Measurements from ENCODE around the gene SGCD.
"Not testable (repeated sequence)": the region's sequence is repeated elsewhere in the genome, so short reads cannot be mapped to it uniquely, and the experiment has no call there.

Gene SGCD

GRCh38 chr5:156664832-156665231, 337.9 kb downstream of the SGCD start:
- not testable (repeated sequence) for DNase-seq

DNA sequence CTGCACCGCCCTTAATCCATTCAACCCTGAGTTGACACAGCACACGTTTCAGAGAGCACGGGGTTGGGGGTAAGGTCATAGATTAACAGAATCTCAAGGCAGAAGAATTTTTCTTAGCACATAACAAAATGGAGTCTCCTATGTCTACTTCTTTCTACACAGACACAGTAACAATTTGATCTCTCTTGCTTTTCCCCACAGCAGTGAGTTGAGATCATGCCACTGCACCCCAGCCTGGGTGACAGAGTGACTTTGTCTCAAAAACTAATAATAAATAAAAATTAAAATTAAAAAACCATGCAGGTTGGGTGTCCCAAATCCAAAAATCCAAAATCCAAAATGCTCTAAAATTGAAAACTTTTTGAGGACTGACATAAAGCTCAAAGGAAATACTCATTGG, 339.7 kb downstream of the SGCD start:
- DNase-seq: not testable (repeated sequence)

- DNase-seq: no peak
Observed at GRCh38 chr5:156667616-156668015, 340.7 kb downstream of the SGCD start.

DNA sequence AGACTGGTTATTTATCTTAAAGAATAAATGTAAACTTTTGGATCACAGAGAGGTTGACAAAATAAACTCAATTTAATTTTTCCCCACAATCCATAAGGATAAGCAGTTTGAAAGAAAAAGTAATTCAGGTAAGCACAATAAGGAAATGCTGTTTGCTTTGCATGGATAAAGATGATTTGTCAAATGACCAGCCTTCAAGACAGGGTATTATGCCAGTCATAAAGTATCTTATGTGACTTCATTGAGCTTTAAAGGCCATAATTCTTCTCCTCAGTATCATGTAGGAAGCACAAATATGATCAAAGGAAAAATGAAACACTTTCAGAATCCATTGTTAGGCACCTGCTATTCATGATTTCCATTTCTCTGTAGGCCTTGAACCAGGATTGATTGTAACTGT, 342.5 kb downstream of the SGCD start:
- no peak for DNase-seq

- DNase-seq: no peak
Observed at GRCh38 chr5:156670615-156671014, 343.7 kb downstream of the SGCD start.

DNA sequence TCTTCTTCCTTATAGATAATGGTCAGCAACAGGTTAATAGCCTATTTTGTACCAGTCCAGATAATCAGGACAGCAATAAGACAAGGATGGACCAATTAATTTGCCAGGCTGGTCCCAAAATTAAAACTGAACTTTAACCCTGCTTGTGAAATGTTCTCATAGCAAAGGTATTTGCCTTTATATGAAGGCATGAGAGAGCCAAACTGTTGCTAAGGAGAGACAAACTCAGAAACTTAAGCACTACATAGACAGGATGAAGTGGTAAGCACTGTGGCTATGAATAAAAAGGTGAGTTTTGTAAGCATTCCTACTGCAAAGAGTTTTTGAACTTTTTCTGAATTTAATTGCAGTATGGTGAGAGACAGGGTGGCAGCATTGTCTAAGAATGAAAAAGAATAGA, 348.4 kb downstream of the SGCD start:
- DNase-seq: peak; percentile 14

DNA sequence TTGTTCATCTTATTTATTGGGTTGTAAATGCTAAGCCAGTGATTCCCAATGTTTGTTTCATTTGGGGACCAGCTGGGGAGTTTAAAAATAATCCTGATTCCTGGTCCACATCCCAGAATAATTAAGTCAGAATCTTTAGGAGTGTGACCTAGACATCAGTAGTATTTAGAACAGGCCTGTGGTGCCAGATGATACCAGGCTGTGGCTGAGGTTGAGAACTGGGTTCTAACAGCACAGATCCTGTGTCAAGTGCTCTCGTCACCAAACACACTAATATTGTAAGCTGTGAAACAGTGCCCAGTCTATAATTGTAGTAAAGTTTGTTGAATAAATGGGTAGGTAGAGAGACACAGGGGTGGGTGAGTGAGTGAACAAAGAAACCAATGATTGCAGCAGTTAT, 351.0 kb downstream of the SGCD start:
- DNase-seq: no peak

DNA sequence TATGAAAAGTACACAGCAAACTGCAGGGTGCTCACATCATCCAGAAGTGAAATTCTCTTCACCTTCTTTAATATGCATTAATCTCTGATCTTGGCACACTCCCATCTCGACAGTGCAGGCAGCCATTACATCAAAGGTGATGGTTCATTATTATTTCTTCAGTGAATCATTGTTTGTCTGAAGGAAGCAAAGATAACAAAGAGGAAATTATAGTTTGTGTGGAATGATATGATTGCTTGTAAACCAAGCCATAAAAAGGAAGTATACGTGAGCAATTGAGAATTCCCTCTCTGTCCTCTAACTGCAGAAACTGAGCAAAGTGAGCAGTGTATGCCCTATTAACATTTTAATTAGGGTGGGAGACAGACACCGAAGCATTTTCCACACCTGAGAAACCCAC, 351.5 kb downstream of the SGCD start:
- DNase-seq: no peak

DNA sequence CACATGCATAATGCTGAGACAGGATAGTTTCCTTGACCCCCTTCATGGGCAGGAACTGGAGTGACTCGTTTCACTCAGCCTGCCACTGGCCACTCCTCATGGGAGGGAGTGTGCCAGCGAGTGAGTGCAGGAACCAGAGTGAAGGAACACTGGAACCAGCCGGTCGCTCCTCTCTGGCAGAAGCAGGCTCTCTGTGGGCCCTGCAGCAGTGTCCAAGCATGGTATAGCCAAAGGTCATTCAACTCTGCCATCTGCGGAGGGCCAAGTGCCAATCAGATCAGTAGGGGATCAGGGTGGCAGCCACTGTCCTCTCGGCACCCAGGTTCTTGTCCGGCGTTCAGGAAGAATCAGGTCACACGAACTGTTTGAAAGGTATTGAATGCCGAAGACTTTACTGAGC, 353.9 kb downstream of the SGCD start:
- no peak for DNase-seq

- no peak for DNase-seq
Observed at GRCh38 chr5:156681265-156681664, 354.3 kb downstream of the SGCD start.

GRCh38 chr5:156682971-156683370, 356.0 kb downstream of the SGCD start:
- DNase-seq: no peak

GRCh38 chr5:156683509-156683908, 356.5 kb downstream of the SGCD start:
- no peak for DNase-seq

GRCh38 chr5:156684216-156684615, 357.3 kb downstream of the SGCD start:
- no peak for DNase-seq

DNA sequence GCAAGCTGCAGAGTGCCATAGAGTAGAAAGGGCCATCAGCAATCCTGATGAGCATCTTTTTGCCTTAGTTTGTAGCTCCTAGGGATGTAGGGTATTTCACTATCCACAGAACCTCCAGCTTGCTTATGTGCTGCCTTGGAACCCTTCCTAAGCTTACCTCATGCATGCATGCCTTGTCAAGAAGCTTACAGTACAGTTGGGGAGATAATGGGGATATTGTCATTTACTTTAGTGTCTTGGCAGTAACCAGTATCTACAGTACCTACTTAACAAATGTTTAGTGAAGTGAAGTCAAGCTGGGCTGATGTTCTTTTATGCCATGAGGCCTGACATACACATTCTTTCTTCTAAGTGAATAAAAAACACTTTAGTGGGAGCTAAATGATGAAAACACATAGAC, 358.5 kb downstream of the SGCD start:
- no peak for DNase-seq

GRCh38 chr5:156686380-156686779, 359.4 kb downstream of the SGCD start:
- DNase-seq: no peak

DNA sequence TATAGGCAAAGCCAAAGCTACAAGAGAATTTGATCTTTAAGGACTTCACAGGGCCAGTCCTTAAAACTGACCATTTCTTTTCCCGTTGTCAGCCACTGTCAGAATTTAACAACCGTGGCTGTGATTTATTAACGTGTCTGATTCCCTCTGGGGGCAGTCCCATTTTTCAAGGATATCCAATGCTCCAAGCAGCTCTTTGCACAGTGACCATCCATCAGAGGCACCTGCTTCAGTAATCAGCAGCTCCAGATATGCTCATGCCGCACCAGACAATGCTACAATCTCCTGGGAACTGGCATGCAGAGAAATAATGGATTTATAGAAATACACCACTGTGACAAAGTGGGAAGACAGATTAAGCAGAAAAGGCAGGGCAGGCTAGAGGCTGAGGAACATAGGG, 359.8 kb downstream of the SGCD start:
- DNase-seq: peak; percentile 68

DNA sequence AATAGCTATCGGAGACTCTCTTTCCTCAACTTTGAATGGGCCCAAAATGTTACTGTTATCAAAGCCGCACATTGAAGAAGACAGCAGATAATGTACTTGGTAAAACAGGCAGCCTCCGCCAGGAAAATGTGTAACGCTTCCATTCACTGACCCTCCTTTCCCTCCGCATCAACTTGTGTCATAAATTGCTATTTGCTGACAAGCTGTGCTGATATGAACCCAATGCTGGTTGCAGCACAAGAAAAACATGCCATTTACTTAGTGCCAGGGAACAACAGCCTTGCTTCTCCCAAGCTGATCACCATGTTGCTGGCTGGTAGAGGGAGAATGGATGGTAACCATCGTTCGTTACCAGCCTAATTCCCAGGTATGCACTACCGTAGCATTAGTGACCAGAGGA, 360.6 kb downstream of the SGCD start:
- DNase-seq: peak; percentile 20

DNA sequence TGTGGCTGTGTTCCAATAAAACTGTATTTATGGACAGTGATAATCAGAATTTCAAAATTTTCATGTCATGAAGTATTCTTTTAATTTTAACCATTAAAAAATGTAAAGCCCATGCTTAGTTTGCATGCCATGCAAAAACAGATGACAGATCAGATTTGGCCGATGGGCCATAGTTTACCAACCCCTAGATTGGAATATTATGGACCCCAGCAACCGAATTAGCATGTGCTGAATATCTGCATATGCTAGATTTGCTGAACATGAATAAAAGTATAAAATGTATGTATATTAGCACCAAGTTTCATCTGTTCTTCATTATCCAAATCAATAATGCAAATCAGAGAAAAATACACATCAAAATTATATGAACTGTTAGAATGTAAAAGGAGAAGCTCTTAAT, 364.6 kb downstream of the SGCD start:
- no peak for DNase-seq

DNA sequence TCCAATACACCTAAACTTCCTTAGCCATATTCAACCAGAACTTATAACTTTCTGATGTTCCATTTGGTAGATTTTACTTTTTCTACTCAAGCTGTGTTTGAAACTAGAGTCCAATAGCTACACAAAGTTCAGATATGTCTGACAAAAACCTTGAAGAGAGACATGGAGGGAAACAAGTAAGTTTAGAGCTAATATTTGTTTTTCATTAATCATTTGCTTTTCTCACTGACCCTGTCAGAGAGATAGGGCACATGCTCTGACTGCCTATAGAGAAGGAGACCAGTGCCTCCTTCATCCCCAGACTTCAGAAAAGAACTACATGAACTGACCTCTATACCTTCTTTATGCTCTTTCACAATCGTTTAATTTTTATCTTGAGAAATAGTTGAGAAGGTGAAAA, 366.1 kb downstream of the SGCD start:
- DNase-seq: no peak

DNA sequence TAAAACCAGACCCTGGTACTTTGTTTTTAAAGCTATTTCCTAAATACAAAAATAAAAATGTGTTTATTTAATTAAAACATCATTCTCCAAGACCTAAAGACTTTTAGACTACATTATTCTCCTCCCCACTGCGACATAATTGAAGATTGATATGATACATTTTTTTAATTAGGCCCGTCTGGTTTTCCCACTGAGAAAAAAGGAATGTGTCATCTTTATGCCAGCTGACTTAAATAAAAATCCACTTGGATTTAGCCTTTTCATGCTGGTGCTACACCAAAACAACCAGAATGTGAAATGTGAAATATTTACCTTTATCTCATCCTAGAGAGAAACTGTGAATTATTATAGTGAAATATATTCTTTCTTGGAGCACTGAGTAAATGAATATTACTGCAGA, 367.6 kb downstream of the SGCD start:
- DNase-seq: no peak

DNA sequence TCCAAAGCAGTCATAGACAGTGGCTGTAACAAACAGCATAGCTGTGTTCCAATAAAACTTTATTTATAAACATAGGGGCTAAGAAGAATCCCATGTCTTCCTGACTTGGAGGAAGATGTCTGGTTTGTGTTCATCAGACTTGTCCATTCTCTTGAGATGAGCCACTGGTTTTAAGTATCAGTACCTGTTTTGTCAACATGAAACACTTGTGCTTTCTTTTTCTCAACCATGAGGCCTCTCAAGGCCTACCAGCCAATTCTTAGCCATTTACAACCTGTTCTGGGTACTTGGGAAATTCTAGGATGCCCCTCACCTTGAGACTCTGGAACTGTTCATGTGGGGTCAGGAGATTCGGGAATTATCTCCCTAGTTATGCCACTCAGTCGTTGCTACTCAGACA, 368.8 kb downstream of the SGCD start:
- no peak for DNase-seq

GRCh38 chr5:156698323-156698722, 371.4 kb downstream of the SGCD start:
- no peak for DNase-seq

DNA sequence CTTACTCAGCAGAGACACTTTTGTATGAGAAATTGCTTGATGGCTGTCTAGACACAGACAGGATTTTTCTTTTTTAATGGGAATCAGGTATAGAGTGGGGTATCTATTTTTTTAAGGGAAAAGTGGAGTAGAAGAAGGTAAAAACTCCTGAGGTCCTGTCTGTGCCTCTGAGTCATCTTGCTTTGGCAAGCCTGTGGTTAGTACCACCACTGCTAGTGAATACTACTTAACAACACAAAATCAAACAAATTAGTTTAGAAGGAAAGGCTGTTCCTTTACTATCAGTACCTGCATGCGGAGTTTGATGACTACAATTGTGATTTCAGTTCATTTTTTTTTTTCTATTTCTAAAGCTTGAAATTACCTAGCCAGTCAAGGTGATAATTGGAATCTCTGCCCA, 372.2 kb downstream of the SGCD start:
- DNase-seq: no peak

DNA sequence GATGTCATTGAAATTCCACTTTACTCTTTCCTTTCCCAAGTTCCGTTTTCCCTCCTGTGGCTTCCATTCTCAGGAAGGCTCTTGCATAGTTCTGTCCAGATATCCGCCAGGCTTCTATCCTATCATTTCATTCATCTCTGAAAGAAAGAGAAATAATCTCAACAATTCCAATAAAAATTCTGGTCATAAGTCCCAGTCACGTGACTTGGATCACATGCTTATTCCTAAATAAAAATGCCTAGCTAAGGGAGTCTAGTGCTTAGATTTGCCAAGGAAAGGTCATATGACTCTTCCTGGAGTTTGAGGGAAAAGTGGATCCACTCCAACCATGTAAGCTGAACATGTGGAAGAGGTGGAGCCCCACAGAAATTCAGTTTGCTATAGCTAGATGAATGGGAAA, 377.2 kb downstream of the SGCD start:
- DNase-seq: no peak

DNA sequence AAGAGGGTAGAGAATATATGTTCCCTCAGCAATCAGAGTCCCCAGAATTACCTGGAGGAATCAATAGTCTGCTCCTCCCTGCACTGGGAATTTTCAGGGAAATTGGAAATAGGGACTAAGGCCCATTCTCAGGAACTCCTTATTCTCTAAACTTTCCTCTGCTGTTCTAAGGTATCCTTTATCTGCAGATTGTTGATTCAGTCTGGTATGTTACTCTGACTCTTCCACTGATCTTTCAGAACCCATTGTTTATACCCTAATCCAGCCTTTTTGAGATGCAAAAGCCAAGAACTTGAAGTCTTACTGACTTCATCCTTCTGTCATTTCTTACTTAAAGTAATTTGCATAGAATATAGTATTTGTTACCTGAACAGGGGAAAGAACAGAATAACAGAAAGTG, 379.7 kb downstream of the SGCD start:
- no peak for DNase-seq

DNA sequence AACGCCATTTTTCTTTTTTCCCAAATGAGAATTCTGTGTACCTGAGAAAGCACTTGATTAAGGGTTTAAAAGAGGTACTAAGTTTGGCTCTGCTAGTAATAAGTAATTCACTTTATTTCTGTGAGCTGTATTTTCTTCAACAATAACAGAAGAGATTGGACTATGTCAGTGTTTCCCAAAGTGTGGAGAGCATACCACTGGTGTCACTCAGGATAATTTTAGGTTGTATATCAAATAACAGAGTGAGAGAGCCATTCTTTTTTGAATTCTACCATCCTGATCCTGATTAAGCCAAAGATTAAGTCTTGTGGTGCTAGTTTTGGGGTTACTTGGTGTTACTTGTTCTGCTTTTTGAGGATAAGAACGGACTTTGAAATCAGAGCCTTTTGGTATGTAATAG, 380.8 kb downstream of the SGCD start:
- no peak for DNase-seq
